HCT116 (cell line): ENCODE data around the gene PCDHB3. TPM values are rescaled to one million over a fixed set of nuclear protein-coding genes. Genes with fewer than 3 reads are reported as not detected.

Experiments
- ATAC-seq: fragments of 200-7000 bp; cut with Tn5 transposase; 2 replicates; pipeline ENCODE4 v1.9.1; 2020; ENCODE audit warnings: mild to moderate bottlenecking, moderate library complexity
- BruUV-seq: library from RNA; stranded (reverse); fragments of 400-500 nt; replicated peaks from 2 replicates; lab custom pipeline; 2021; lab: Mats Ljungman, UMichigan
- CTCF ChIA-PET: fragments of 300-600 bp; sonication (Branson Sonifier 250); formaldehyde crosslinking; loops from one replicate; lab custom pipeline; 2021; ENCODE audit warnings: antibody characterized with exemption; lab: Charles Lee
- POLR2A ChIA-PET: fragments of 300-600, 350-600 bp; sonication (Branson Sonifier 250); formaldehyde crosslinking; loops from one replicate; lab custom pipeline; 2021; ENCODE audit warnings: antibody characterized with exemption; lab: Charles Lee
- RAD21 ChIA-PET, 2 experiments: fragments of 300-600 bp; sonication (Branson Sonifier 250); formaldehyde crosslinking; loops; one replicate each; lab custom pipeline; 2023; ENCODE audit warnings: low total read pairs in 2 of 2; ENCODE audit not compliant: uncharacterized antibody in 2 of 2, unreplicated experiment in 2 of 2, low non-redundant PET in 1 of 2; lab: Charles Lee
- DNase-seq: peaks from one replicate; pipeline ENCODE4 v3.0.0-alpha.2; 2010; ENCODE audit warnings: low read depth, low spot score
- H2AFZ ChIP-seq: fragments of 200-600 bp; shearing (Covaris generic), sonication (generic); 2 replicates; pipeline ENCODE4 v1.6.1; 2017; ENCODE audit warnings: low read depth, mixed run types, mixed read lengths, antibody characterized with exemption, low read length; ENCODE audit not compliant: poor library complexity, severe bottlenecking
- H3K27ac ChIP-seq: 2 replicates; pipeline ENCODE4 v1.5.1; 2012; ENCODE audit warnings: low read depth, low read length
- H3K27me3 ChIP-seq: fragments of 200-600 bp; sonication (generic); 2 replicates; pipeline ENCODE4 v1.6.1; 2016; ENCODE audit warnings: mixed run types, low read length, mixed read lengths; ENCODE audit not compliant: insufficient read depth
- H3K36me3 ChIP-seq, 2 experiments: fragments of 200-500 bp in 1 of 2; fragments of 200-600 bp in 1 of 2; sonication (Bioruptor generic) in 1 of 2; sonication (generic) in 1 of 2; 2 replicates each; pipeline versions ENCODE4 v1.5.1 to v1.6.1; 2014 to 2016; ENCODE audit warnings: low read length in 2 of 2, inconsistent platforms in 1 of 2, mixed read lengths in 1 of 2, mixed run types in 1 of 2; ENCODE audit not compliant: insufficient read depth in 2 of 2, control insufficient read depth in 1 of 2
- H3K4me1 ChIP-seq, 2 experiments: fragments of 200-600 bp in 1 of 2; sonication (generic) in 1 of 2; 2 replicates each; pipeline versions ENCODE4 v1.5.1 to v1.6.1; 2012 to 2017; ENCODE audit warnings: low read length in 2 of 2, inconsistent platforms in 1 of 2, mild to moderate bottlenecking in 1 of 2, mixed read lengths in 1 of 2, mixed run types in 1 of 2, moderate library complexity in 1 of 2; ENCODE audit not compliant: insufficient read depth in 2 of 2, control insufficient read depth in 1 of 2
- H3K4me2 ChIP-seq: fragments of 200-600 bp; sonication (generic); 2 replicates; pipeline ENCODE4 v1.6.1; 2017; ENCODE audit warnings: mixed run types, low read length, mixed read lengths
- H3K4me3 ChIP-seq, 2 experiments: fragments of 200-600 bp in 1 of 2; sonication (generic) in 1 of 2; replicated peaks in 1 of 2; 2 replicates each; pipeline ENCODE4 v1.5.1; 2011 to 2016; ENCODE audit warnings: low read length in 2 of 2, control low read depth in 1 of 2, low read depth in 1 of 2, mild to moderate bottlenecking in 1 of 2, mixed read lengths in 1 of 2, mixed run types in 1 of 2
- H3K79me2 ChIP-seq: fragments of 200-600 bp; sonication (generic); 2 replicates; pipeline ENCODE4 v1.6.1; 2017; ENCODE audit warnings: mild to moderate bottlenecking, mixed run types, low read length, moderate library complexity, mixed read lengths; ENCODE audit not compliant: insufficient read depth
- H3K9ac ChIP-seq: fragments of 200-600 bp; sonication (generic); 2 replicates; pipeline ENCODE4 v1.6.1; 2016; ENCODE audit warnings: low read length, mixed read lengths
- H3K9me2 ChIP-seq: fragments of 200-600 bp; sonication (generic), shearing (Covaris generic); 2 replicates; pipeline ENCODE4 v1.6.1; 2017; ENCODE audit warnings: mixed run types, mild to moderate bottlenecking, moderate library complexity; ENCODE audit not compliant: insufficient read depth
- H3K9me3 ChIP-seq, 2 experiments: fragments of 200-500 bp in 1 of 2; fragments of 200-600 bp in 1 of 2; sonication (Bioruptor generic) in 1 of 2; sonication (generic) in 1 of 2; 2 replicates each; pipeline ENCODE4 v1.6.1; 2014 to 2017; ENCODE audit warnings: low read length in 2 of 2, mixed read lengths in 2 of 2, inconsistent platforms in 1 of 2, low read depth in 1 of 2, mild to moderate bottlenecking in 1 of 2, mixed run types in 1 of 2, moderate library complexity in 1 of 2; ENCODE audit not compliant: control insufficient read depth in 1 of 2, insufficient read depth in 1 of 2
- H4K20me1 ChIP-seq: fragments of 200-600 bp; sonication (generic), shearing (Covaris generic); 2 replicates; pipeline ENCODE4 v1.6.1; 2017; ENCODE audit warnings: mixed run types, mild to moderate bottlenecking, moderate library complexity; ENCODE audit not compliant: insufficient read depth
- CBX3 ChIP-seq: IDR thresholded peaks from 2 replicates; pipeline ENCODE4 v1.6.1; 2012; ENCODE audit warnings: low read depth
- CEBPB ChIP-seq: IDR thresholded peaks from 2 replicates; pipeline ENCODE4 v1.6.1; 2012; ENCODE audit warnings: low read depth
- EGR1 ChIP-seq: IDR thresholded peaks from 2 replicates; pipeline ENCODE4 v1.6.1; 2012; ENCODE audit warnings: low read depth
- ELF1 ChIP-seq: IDR thresholded peaks from 2 replicates; pipeline ENCODE4 v1.6.1; 2012; ENCODE audit warnings: low read depth, borderline replicate concordance
- FOSL1 ChIP-seq: IDR thresholded peaks from 2 replicates; pipeline ENCODE4 v1.6.1; 2012; ENCODE audit warnings: low read depth
- JUND ChIP-seq: IDR thresholded peaks from 2 replicates; pipeline ENCODE4 v1.6.1; 2012
- POLR2A ChIP-seq: IDR thresholded peaks from 2 replicates; pipeline ENCODE4 v1.7.0; 2011; ENCODE audit warnings: borderline replicate concordance; ENCODE audit not compliant: insufficient read depth, insufficient read length; ENCODE audit errors: extremely low read depth
- POLR2AphosphoS5 ChIP-seq: IDR thresholded peaks from 2 replicates; pipeline ENCODE4 v1.6.1; 2011; ENCODE audit warnings: mild to moderate bottlenecking, low read depth, low read length, moderate library complexity
- RAD21 ChIP-seq: IDR thresholded peaks from 2 replicates; pipeline ENCODE4 v1.6.1; 2012; ENCODE audit warnings: low read depth, mild to moderate bottlenecking
- SP1 ChIP-seq: IDR thresholded peaks from 2 replicates; pipeline ENCODE4 v1.6.1; 2012; ENCODE audit warnings: low read depth
- SRF ChIP-seq: IDR thresholded peaks from 2 replicates; pipeline ENCODE4 v1.6.1; 2012; ENCODE audit warnings: low read depth
- TCF7L2 ChIP-seq: IDR thresholded peaks from 2 replicates; pipeline ENCODE4 v1.7.0; 2011; ENCODE audit warnings: borderline replicate concordance, inconsistent platforms; ENCODE audit not compliant: insufficient read depth, insufficient read length; ENCODE audit errors: extremely low read depth
- YY1 ChIP-seq: IDR thresholded peaks from 2 replicates; pipeline ENCODE4 v1.6.1; 2011; ENCODE audit warnings: low read length, low read depth, moderate library complexity, mild to moderate bottlenecking; ENCODE audit not compliant: insufficient replicate concordance; ENCODE audit errors: extremely low read depth
- ZFX ChIP-seq: fragments of 450-650 bp; IDR thresholded peaks from 2 replicates; pipeline ENCODE4 v1.6.1; 2017
- ZNF274 ChIP-seq: fragments of 200-500 bp; sonication (Bioruptor generic); IDR thresholded peaks from 2 replicates; pipeline ENCODE4 v1.6.1; 2014; ENCODE audit warnings: mild to moderate bottlenecking, low read depth, low read length, inconsistent platforms
- intact Hi-C: fragments of 100-400 bp; cut with micrococcal nuclease; formaldehyde crosslinking; loops from 2 replicates; pipeline ENCODE4 v1.10.0; 2022
- total RNA-seq: library from RNA; stranded (reverse); gene quantifications from one replicate; pipeline ENCODE4 v1.2.1, GENCODE V29; 2021; ENCODE audit not compliant: unreplicated experiment
- TF ChIP-seq, protein P1 (sequence below): IDR thresholded peaks from 2 replicates; pipeline ENCODE4 v1.6.1; 2012; ENCODE audit warnings: low read depth
- TF ChIP-seq, protein P2 (sequence below): IDR thresholded peaks from 2 replicates; pipeline ENCODE4 v1.6.1; 2012
- TF ChIP-seq, protein P3 (sequence below), 3 experiments: fragments of 200-600 bp in 1 of 3; sonication (generic) in 1 of 3; IDR thresholded peaks in 2 of 3; conservative IDR thresholded peaks in 1 of 3; 2 replicates each; pipeline ENCODE4 v1.5.1; 2012 to 2017; ENCODE audit warnings: low read depth in 2 of 3, low read length in 2 of 3, antibody characterized with exemption in 1 of 3, borderline replicate concordance in 1 of 3, control low read depth in 1 of 3, mild to moderate bottlenecking in 1 of 3, mixed read lengths in 1 of 3, mixed run types in 1 of 3, moderate library complexity in 1 of 3; ENCODE audit not compliant: insufficient read depth in 1 of 3
- TF ChIP-seq, protein P4 (sequence below): IDR thresholded peaks from 2 replicates; pipeline ENCODE4 v1.6.1; 2011; ENCODE audit warnings: mild to moderate bottlenecking, low read length, moderate library complexity; ENCODE audit not compliant: insufficient replicate concordance; ENCODE audit errors: extremely low read depth
- TF ChIP-seq, protein P5 (sequence below): IDR thresholded peaks from 2 replicates; pipeline ENCODE4 v1.6.1; 2012

The PCDHB3 gene
- total RNA-seq, 1 experiment from 2014 or later = 0.10 TPM

DNA sequence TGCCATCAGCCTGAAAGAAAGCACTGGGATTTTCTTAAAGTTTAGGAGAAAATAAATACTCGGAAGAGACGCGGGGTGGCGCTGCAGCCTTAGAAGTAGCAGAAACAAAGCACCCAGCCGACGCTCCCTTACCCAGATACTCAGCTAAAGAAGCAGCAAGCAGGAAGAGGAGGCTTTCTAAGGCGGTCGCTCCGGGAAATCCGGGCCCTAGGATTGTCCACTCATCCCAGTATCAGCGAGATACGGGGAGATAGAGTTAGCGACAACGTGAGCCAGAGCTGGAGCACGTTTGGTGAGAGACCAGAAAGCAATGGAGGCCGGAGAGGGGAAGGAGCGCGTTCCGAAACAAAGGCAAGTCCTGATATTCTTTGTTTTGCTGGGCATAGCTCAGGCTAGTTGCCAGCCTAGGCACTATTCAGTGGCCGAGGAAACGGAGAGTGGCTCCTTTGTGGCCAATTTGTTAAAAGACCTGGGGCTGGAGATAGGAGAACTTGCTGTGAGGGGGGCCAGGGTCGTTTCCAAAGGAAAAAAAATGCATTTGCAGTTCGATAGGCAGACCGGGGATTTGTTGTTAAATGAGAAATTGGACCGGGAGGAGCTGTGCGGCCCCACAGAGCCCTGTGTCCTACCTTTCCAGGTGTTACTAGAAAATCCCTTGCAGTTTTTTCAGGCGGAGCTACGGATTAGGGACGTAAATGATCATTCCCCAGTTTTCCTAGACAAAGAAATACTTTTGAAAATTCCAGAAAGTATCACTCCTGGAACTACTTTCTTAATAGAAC, 5.6 kb upstream of the PCDHB3 start, which contains the start of gene PCDHB2:
Gene PCDHB2, plus strand, starts transcription at position 135 of the 782 bp plus-strand sequence. Its CDS starts 176 bp downstream, at position 311.
- ChIA-PET POLR2A (no interaction called here), RAD21 (no interaction called here)
- Histone ChIP-seq H3K36me3 (no peaks in the 10 kb centered on the region), H3K27me3 (no peaks in the 10 kb centered on the region), H3K79me2 (no peaks in the 10 kb centered on the region)
- intact Hi-C loops = no loop called here
- no TSS peak for BruUV-seq
- no peak for TF ChIP-seq ELF1
- no peak for TF ChIP-seq JUND
- TF ChIP-seq, protein P1, sequence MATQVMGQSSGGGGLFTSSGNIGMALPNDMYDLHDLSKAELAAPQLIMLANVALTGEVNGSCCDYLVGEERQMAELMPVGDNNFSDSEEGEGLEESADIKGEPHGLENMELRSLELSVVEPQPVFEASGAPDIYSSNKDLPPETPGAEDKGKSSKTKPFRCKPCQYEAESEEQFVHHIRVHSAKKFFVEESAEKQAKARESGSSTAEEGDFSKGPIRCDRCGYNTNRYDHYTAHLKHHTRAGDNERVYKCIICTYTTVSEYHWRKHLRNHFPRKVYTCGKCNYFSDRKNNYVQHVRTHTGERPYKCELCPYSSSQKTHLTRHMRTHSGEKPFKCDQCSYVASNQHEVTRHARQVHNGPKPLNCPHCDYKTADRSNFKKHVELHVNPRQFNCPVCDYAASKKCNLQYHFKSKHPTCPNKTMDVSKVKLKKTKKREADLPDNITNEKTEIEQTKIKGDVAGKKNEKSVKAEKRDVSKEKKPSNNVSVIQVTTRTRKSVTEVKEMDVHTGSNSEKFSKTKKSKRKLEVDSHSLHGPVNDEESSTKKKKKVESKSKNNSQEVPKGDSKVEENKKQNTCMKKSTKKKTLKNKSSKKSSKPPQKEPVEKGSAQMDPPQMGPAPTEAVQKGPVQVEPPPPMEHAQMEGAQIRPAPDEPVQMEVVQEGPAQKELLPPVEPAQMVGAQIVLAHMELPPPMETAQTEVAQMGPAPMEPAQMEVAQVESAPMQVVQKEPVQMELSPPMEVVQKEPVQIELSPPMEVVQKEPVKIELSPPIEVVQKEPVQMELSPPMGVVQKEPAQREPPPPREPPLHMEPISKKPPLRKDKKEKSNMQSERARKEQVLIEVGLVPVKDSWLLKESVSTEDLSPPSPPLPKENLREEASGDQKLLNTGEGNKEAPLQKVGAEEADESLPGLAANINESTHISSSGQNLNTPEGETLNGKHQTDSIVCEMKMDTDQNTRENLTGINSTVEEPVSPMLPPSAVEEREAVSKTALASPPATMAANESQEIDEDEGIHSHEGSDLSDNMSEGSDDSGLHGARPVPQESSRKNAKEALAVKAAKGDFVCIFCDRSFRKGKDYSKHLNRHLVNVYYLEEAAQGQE = no peak
- TF ChIP-seq POLR2A = no peak
- TF ChIP-seq SP1 = no peak
- no peak for TF ChIP-seq ZFX
- TF ChIP-seq RAD21 = no peak
- no peak for TF ChIP-seq SRF
- no peak for TF ChIP-seq YY1
- no peak for TF ChIP-seq FOSL1
- TF ChIP-seq, protein P2, sequence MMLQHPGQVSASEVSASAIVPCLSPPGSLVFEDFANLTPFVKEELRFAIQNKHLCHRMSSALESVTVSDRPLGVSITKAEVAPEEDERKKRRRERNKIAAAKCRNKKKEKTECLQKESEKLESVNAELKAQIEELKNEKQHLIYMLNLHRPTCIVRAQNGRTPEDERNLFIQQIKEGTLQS = no peak
- TF ChIP-seq, protein P3, sequence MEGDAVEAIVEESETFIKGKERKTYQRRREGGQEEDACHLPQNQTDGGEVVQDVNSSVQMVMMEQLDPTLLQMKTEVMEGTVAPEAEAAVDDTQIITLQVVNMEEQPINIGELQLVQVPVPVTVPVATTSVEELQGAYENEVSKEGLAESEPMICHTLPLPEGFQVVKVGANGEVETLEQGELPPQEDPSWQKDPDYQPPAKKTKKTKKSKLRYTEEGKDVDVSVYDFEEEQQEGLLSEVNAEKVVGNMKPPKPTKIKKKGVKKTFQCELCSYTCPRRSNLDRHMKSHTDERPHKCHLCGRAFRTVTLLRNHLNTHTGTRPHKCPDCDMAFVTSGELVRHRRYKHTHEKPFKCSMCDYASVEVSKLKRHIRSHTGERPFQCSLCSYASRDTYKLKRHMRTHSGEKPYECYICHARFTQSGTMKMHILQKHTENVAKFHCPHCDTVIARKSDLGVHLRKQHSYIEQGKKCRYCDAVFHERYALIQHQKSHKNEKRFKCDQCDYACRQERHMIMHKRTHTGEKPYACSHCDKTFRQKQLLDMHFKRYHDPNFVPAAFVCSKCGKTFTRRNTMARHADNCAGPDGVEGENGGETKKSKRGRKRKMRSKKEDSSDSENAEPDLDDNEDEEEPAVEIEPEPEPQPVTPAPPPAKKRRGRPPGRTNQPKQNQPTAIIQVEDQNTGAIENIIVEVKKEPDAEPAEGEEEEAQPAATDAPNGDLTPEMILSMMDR (IDR thresholded peaks at IDR 0.05 in 2 of 3, conservative IDR thresholded peaks at IDR 0.05 in 1 of 3; ENCODE audit: borderline replicate concordance in 1 of 3, insufficient read depth in 1 of 3, low read depth in 2 of 3, low read length in 2 of 3) = no peak
- TF ChIP-seq ZNF274 = no peak
- TF ChIP-seq TCF7L2 = no peak
- TF ChIP-seq CBX3 = no peak
- TF ChIP-seq EGR1 = no peak
- TF ChIP-seq, protein P4, sequence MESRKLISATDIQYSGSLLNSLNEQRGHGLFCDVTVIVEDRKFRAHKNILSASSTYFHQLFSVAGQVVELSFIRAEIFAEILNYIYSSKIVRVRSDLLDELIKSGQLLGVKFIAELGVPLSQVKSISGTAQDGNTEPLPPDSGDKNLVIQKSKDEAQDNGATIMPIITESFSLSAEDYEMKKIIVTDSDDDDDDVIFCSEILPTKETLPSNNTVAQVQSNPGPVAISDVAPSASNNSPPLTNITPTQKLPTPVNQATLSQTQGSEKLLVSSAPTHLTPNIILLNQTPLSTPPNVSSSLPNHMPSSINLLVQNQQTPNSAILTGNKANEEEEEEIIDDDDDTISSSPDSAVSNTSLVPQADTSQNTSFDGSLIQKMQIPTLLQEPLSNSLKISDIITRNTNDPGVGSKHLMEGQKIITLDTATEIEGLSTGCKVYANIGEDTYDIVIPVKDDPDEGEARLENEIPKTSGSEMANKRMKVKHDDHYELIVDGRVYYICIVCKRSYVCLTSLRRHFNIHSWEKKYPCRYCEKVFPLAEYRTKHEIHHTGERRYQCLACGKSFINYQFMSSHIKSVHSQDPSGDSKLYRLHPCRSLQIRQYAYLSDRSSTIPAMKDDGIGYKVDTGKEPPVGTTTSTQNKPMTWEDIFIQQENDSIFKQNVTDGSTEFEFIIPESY = no peak
- TF ChIP-seq CEBPB = no peak
- TF ChIP-seq, protein P5, sequence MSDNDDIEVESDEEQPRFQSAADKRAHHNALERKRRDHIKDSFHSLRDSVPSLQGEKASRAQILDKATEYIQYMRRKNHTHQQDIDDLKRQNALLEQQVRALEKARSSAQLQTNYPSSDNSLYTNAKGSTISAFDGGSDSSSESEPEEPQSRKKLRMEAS = no peak
- no peak for TF ChIP-seq POLR2AphosphoS5
- TF ChIP-seq, all 23 proteins: peak for 0
- H3K4me3 ChIP-seq = no peak within 1 kb of the TSS
- H3K9me2 ChIP-seq = no peaks in the 10 kb centered on the region
- CTCF ChIA-PET = no interaction called here
- no peak for DNase-seq
- no peak within 1 kb of the TSS for H3K4me2 ChIP-seq
- no peaks in the 10 kb centered on the region for H3K4me1 ChIP-seq
- no peaks in the 10 kb centered on the region for H4K20me1 ChIP-seq
- no peak within 1 kb of the TSS for H2AFZ ChIP-seq
- ATAC-seq = no peak
- peaks cover 5 to 6% of the 10 kb centered on the region in 2 experiments; a peak in 2 of 4 replicates for H3K9me3 ChIP-seq
- no peak within 1 kb of the TSS for H3K9ac ChIP-seq
- no peak within 1 kb of the TSS for H3K27ac ChIP-seq
